HG02759 (cell line): Measurements from ENCODE around the gene IQCK.

Source experiments
- ATAC-seq: cut with Tn5 transposase; IDR thresholded peaks from one replicate; pipeline ENCODE4 v1.9.1; 2021; ENCODE audit warnings: mild to moderate bottlenecking, moderate library complexity; ENCODE audit not compliant: unreplicated experiment

The IQCK gene

DNA sequence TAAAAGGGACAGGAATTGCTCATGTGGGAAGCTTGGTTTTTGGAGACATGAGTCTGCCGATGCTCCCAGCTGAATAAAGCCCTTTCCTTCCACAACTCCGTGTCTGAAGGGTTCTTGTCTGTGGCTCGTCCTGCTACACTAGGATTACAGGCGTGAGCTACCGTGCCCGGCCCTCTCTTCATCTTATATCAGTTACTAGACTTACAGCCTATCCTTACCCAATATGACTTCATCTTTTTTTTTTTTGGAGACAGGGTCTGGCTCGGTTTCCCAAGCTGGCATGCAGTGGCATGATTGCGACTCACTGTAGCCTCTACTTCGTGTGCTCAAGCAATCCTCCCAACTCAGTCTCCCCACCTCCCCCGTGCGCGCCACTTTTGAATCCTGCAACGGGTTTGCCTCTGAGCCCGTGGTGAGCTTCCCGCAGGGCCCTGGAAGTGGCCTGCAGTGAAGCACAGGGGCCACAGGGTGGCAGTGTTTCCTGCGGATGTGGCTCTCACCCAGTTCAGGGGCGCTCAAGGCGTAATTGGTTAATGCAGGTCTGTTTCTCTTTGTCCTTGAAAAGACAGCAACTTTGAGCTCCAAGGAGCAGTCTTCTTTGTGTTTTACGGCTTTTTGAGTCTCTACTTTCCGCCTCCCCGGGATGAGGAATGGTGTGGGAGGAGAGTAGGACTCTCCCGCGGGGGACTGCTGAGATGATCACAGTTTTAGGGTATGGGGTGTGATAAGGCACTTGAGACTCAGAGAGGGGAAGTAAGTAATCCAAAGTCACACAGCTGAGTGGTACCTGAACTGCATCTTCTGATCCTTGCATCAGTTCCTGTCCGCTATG, 189.3 kb downstream of the IQCK start:
- ATAC-seq: peak; percentile 76
